Chondrocyte (in vitro differentiated cells): ENCODE results near the gene LBH. TPM values are rescaled to one million over a fixed set of nuclear protein-coding genes. Genes with fewer than 3 reads are reported as not detected.

Experiments used
- DNase-seq: peaks from one replicate; pipeline ENCODE4 v3.0.0; 2021; ENCODE audit warnings: mixed read lengths, low spot score
- H3K27ac Mint-ChIP-seq: one replicate; pipeline ENCODE4 v1.8.0; 2021; ENCODE audit warnings: mild to moderate bottlenecking, moderate library complexity, mixed read lengths; ENCODE audit not compliant: unreplicated experiment
- H3K27me3 Mint-ChIP-seq: 2 replicates; pipeline ENCODE4 v1.8.0; 2021; ENCODE audit warnings: low read depth, mixed read lengths
- H3K36me3 Mint-ChIP-seq: 2 replicates; pipeline ENCODE4 v1.8.0; 2021; ENCODE audit warnings: low read depth, mixed read lengths
- H3K4me1 Mint-ChIP-seq: 2 replicates; pipeline ENCODE4 v1.8.0; 2021; ENCODE audit warnings: low read depth, mild to moderate bottlenecking, mixed read lengths
- H3K4me3 Mint-ChIP-seq: one replicate; pipeline ENCODE4 v1.8.0; 2021; ENCODE audit warnings: mild to moderate bottlenecking, moderate library complexity, mixed read lengths; ENCODE audit not compliant: unreplicated experiment
- H3K9me3 Mint-ChIP-seq: 2 replicates; pipeline ENCODE4 v1.8.0; 2021; ENCODE audit warnings: low read depth, mixed read lengths
- total RNA-seq: library from RNA; stranded (reverse); gene quantifications from 3 replicates; pipeline ENCODE4 v1.2.1, GENCODE V29; 2021
- TF ChIP-seq, protein P1 (sequence below): fragments of 200-600 bp; sonication (generic); IDR thresholded peaks from 2 replicates; pipeline ENCODE4 v1.5.0; 2021; ENCODE audit warnings: antibody characterized with exemption, mild to moderate bottlenecking, moderate library complexity

The LBH gene
- total RNA-seq, 1 donor from 2014 or later = 88.8 TPM

DNA sequence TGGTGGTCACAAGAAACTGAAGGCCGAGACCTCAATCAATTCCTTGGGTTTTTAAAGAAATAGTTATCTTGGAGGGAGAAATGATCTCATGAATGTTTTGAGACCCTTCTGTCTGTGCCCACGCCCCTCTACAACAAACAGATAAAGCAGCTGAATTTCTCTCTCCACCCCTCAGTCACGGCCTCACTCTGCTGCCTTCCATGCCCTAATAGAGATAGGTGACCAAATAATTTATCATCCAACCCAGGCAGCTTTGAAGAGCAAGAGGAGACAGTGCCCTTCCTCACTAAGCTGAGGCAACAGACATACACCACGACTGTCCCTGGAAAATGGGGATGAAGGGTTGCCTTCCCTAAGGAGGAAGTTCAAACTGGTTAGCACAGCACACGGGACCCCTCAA lies 71.2 kb downstream of the LBH start:
- Mint-ChIP-seq H3K9me3 (no peaks in the 10 kb centered on the region), H3K27me3 (no peaks in the 10 kb centered on the region), H3K4me1 (peaks cover 50% of the 10 kb centered on the region), H3K4me3 (no peak overlapping the region), H3K36me3 (peaks cover 1% of the 10 kb centered on the region), H3K27ac (no peak overlapping the region)
- DNase-seq = no peak
- TF ChIP-seq, protein P1, sequence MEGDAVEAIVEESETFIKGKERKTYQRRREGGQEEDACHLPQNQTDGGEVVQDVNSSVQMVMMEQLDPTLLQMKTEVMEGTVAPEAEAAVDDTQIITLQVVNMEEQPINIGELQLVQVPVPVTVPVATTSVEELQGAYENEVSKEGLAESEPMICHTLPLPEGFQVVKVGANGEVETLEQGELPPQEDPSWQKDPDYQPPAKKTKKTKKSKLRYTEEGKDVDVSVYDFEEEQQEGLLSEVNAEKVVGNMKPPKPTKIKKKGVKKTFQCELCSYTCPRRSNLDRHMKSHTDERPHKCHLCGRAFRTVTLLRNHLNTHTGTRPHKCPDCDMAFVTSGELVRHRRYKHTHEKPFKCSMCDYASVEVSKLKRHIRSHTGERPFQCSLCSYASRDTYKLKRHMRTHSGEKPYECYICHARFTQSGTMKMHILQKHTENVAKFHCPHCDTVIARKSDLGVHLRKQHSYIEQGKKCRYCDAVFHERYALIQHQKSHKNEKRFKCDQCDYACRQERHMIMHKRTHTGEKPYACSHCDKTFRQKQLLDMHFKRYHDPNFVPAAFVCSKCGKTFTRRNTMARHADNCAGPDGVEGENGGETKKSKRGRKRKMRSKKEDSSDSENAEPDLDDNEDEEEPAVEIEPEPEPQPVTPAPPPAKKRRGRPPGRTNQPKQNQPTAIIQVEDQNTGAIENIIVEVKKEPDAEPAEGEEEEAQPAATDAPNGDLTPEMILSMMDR = no peak

DNA sequence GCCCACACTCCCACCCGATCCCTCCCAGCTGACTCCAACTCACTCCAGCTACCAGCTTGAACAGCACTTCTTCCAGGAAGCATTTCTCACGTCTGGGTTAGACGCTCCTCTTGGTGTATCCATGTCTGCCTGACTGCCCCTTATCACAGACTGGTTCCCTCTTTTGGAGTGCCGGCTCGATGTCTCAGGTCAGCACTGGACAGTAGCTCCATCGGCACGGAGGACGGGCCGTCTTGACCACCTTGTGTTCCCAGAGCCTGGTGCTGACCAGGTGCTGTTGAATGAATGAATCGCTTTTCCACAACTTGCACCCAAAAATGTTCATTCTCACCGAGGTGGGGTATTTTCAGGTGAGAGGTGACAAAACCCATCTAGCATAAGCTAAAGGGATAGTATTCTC lies 71.8 kb downstream of the LBH start:
- no peak overlapping the region for H3K27ac Mint-ChIP-seq

DNA sequence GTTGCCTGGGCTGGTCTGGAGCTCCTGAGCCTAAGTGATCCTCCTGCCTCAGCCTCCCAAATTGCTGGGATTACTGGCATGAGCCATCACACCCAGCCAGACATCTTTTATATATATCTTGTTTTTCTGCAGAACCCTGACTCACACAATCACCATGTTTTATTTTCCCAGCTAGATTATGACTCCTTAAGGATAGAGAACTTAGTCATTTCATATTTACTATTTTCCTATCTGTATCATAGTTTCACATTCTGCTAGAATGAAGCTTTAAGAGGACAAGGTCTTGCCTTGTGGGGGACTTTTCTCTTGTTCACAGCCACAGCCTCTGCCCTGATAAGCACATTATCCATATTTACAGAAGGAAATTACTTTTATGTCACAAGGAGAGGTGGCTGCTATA lies 73.9 kb downstream of the LBH start:
- DNase-seq = no peak
- Mint-ChIP-seq H3K27ac (no peak overlapping the region), H3K27me3 (no peaks in the 10 kb centered on the region), H3K4me3 (no peak overlapping the region), H3K36me3 (peaks cover 1% of the 10 kb centered on the region), H3K4me1 (peaks cover 42% of the 10 kb centered on the region), H3K9me3 (no peaks in the 10 kb centered on the region)
- TF ChIP-seq, protein P1 = no peak

More for the DNA sequence above, 71.8 kb downstream of the LBH start:
- H3K9me3 Mint-ChIP-seq = no peaks in the 10 kb centered on the region
- no peak for DNase-seq
- TF ChIP-seq, protein P1 = no peak
- H3K27me3 Mint-ChIP-seq = no peaks in the 10 kb centered on the region
- H3K4me1 Mint-ChIP-seq = peaks cover 50% of the 10 kb centered on the region
- peaks cover 1% of the 10 kb centered on the region for H3K36me3 Mint-ChIP-seq
- no peak overlapping the region for H3K4me3 Mint-ChIP-seq

DNA sequence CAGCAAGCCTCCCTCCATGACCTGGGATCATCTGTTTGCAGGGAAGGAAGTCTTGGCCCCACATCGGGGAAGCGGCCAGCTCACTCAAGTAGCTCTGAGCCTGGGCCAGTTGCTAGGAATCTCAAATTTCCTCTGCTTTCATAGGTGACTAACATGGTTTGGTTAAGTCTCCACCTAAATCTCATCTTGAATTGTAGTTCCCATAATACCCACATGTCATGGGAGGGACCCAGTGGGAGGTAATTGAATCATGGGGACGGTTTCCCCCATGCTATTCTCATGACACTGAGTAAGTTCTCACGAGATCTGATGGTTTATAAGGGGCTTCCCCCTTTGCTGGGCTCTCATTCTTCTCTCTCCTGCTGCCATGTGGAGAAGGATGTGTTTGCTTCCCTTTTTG lies 75.2 kb downstream of the LBH start:
- DNase-seq = no peak
- H3K4me3 Mint-ChIP-seq = no peak overlapping the region
- peaks cover 1% of the 10 kb centered on the region for H3K36me3 Mint-ChIP-seq
- peaks cover 34% of the 10 kb centered on the region for H3K4me1 Mint-ChIP-seq
- H3K27ac Mint-ChIP-seq = peak overlapping the region; percentile 12
- no peaks in the 10 kb centered on the region for H3K9me3 Mint-ChIP-seq
- TF ChIP-seq, protein P1 = no peak
- H3K27me3 Mint-ChIP-seq = no peaks in the 10 kb centered on the region

DNA sequence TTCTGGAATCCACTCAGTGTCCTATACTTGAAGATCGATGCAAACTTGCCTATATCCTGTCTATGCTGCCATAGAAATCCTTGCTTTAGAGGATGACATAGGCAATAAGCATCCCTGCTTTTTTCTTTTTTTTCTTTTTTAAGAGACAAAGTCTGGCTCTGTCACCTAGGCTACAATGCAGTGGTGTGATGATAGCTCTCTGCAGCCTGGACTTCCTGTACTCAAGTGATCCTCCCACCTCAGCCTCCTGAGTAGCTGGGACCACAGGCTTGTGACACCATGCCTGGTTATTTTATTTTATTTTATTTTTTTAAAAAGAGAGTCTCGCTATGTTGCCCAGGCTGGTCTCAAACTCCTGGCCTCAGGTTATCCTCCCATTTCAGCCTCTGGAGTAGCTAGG lies 76.9 kb downstream of the LBH start:
- H3K4me1 Mint-ChIP-seq = peaks cover 23% of the 10 kb centered on the region
- TF ChIP-seq, protein P1 = no peak
- H3K36me3 Mint-ChIP-seq = peaks cover 1% of the 10 kb centered on the region
- no peak overlapping the region for H3K27ac Mint-ChIP-seq
- no peak for DNase-seq
- no peaks in the 10 kb centered on the region for H3K27me3 Mint-ChIP-seq
- no peak overlapping the region for H3K4me3 Mint-ChIP-seq
- H3K9me3 Mint-ChIP-seq = no peaks in the 10 kb centered on the region

Other genes starting within 250 kb of the LBH start
- 75.3 to 93.3 TPM (median 82.8 TPM) in 3 replicates for gene YPEL5, start 84.5 kb upstream of the LBH start, total RNA-seq
- 17.4 to 19.5 TPM (median 17.8 TPM) in 3 replicates for gene LCLAT1, start 215.7 kb downstream of the LBH start, total RNA-seq